GM19025 (cell line): Measurements from ENCODE around the gene SLC25A39.
"Not testable (repeated sequence)": the region's sequence is repeated elsewhere in the genome, so short reads cannot be mapped to it uniquely, and the experiment has no call there.

ENCODE experiments used
- ATAC-seq: cut with Tn5 transposase; IDR thresholded peaks from one replicate; pipeline ENCODE4 v1.9.1; 2021; ENCODE audit warnings: mild to moderate bottlenecking, low read depth, moderate library complexity; ENCODE audit not compliant: unreplicated experiment

Gene SLC25A39

GRCh38 chr17:44324571-44325275 lies at the start of gene SLC25A39:
Gene SLC25A39 (minus strand): TSS chr17:44324823. CDS start chr17:44323562, 1,261 bp downstream.
- peak; percentile 56 for ATAC-seq

- no peak for ATAC-seq
These were observed 47.4 kb upstream of the SLC25A39 start for GRCh38 chr17:44372036-44372435.

- ATAC-seq, result not testable (repeated sequence)
These were observed 44.9 kb upstream of the SLC25A39 start for GRCh38 chr17:44369414-44370023.

- ATAC-seq, result not testable (repeated sequence)
These were observed 44.0 kb upstream of the SLC25A39 start for GRCh38 chr17:44368391-44369243.

- no peak for ATAC-seq
These were observed 42.8 kb upstream of the SLC25A39 start for GRCh38 chr17:44367231-44367979.

- ATAC-seq, result not testable (repeated sequence)
These were observed 40.4 kb upstream of the SLC25A39 start for GRCh38 chr17:44365051-44365450.

GRCh38 chr17:44363613-44364159 lies 39.1 kb upstream of the SLC25A39 start, which contains the start of gene FAM171A2:
Gene FAM171A2 (minus strand): TSS chr17:44363853. CDS start chr17:44363714, 139 bp downstream.
- no peak for ATAC-seq

- no peak for ATAC-seq
These were observed 38.5 kb upstream of the SLC25A39 start for GRCh38 chr17:44362949-44363612.

- ATAC-seq, result no peak
These were observed 37.9 kb upstream of the SLC25A39 start for GRCh38 chr17:44362459-44362948.

GRCh38 chr17:44361292-44362260 lies 37.0 kb upstream of the SLC25A39 start:
- no peak for ATAC-seq

GRCh38 chr17:44360826-44361225 lies 36.2 kb upstream of the SLC25A39 start:
- ATAC-seq, result no peak

- ATAC-seq, result no peak
These were observed 35.5 kb upstream of the SLC25A39 start for GRCh38 chr17:44360144-44360533.

GRCh38 chr17:44359458-44360143 lies 35.0 kb upstream of the SLC25A39 start:
- no peak for ATAC-seq

GRCh38 chr17:44359006-44359405 lies 34.4 kb upstream of the SLC25A39 start:
- no peak for ATAC-seq

- ATAC-seq, result no peak
These were observed 33.4 kb upstream of the SLC25A39 start for GRCh38 chr17:44358066-44358465.

GRCh38 chr17:44356241-44356640 lies 31.6 kb upstream of the SLC25A39 start:
- ATAC-seq, result no peak

GRCh38 chr17:44355642-44356099 lies 31.0 kb upstream of the SLC25A39 start:
- ATAC-seq, result no peak
